ENCODE measurements around the gene CCDC91.

GRCh38 chr12:28178775-28179174, 11.5 kb upstream of the CCDC91 start:
- TF ChIP-seq CTCF (IDR thresholded peaks at IDR 0.05) (no peak), POLR2A (IDR thresholded peaks at IDR 0.05) (no peak)
